Stimulated activated CD8-positive, alpha-beta memory T cell treated with anti-CD3 and anti-CD28 coated beads, Interleukin-15, amount 100 ng/mL, for 4 hours (primary cell): ENCODE results near the gene LRRC38.

ENCODE experiments used
- DNase-seq, 2 donors: peaks; one replicate each; pipeline ENCODE4 v3.0.0-alpha.2; 2020; ENCODE audit warnings: low read depth in 2 of 2

The LRRC38 gene

GRCh38 chr1:13517193-13517812, 3.5 kb upstream of the LRRC38 start:
- DNase-seq, result no peak

DNA sequence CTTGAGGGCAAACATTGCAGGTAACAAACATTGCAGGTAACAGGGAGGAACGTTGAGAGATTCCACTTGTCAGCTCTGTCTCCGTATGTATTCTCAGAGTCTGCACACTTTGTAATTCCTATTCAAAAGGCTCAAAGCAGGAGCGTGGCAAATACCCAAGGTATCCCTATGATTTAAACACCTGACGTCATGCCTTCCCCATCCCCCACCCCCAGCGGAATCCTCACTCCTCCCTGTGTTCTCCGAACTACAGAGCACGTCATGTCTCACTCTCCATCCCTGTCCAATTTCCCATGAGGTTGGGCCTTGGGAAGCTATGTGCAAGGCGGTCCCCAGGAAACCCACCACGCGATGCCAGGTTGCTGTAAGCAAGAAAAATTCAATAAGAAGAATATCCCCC, 2.8 kb upstream of the LRRC38 start:
- no peak for DNase-seq

- DNase-seq, result no peak
Measured at GRCh38 chr1:13514821-13515220, 1.0 kb upstream of the LRRC38 start.

- DNase-seq, result no peak
Measured at GRCh38 chr1:13513063-13513894, 524 bp downstream of the LRRC38 start.

- DNase-seq, result no peak
Measured at GRCh38 chr1:13512472-13512871, 1.3 kb downstream of the LRRC38 start.

DNA sequence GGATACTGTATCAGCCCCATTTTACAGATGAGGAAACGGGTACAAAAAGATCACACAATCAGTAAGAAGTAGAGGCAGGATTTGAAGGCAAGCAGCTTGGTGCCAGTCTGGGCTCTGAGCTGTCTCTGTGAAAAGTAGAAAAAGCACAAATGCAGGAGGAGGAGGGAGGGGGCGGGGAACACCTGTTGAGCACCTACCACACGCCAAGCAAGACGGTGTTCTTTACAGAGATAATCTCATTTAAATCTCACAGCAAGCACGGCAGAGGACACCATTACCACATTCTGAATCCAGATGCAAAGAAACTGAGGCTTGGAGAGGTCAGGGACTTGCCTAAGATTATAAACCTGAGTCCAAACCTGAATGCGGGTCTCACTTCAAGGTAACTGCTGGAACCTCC, 3.3 kb downstream of the LRRC38 start:
- no peak for DNase-seq

DNA sequence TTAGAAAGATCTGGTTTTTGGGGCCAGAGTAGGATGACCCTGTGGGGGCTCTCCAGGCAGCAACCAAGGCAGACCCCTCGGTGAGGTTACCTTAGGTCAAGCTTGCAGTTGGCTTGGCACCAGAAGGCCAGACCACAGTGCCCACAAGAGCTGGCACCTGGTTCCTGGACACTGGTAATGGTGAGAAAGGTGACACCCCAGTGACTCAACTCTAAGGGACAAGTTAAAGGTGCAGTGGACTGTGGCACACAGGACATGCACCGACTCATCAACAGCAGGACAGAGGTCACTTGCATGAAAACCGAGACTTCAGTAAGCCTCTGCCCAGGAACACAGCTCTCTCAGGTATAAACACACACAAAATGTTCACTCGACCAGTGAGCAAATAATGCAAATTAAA, 6.7 kb downstream of the LRRC38 start:
- no peak for DNase-seq

- no peak for DNase-seq
Measured at GRCh38 chr1:13505020-13505419, 8.8 kb downstream of the LRRC38 start.

DNA sequence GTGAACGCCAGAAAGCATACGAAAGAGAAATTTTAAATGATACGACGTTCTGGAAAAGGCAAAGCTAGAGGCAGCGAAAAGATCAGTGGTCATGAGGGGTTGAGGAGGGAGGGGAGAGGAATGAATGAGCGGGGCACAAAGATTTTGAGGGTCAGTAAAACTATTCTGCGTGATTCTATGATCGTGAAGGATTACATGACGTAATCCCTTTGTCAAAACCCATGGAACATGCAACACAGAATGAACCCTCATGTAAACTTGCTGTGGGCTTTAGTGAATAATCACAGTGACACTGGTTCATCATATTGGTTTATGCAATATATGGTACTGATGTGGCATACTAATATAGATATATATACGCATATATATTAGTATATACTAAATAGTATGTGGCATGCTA, 13.0 kb downstream of the LRRC38 start:
- no peak for DNase-seq

DNA sequence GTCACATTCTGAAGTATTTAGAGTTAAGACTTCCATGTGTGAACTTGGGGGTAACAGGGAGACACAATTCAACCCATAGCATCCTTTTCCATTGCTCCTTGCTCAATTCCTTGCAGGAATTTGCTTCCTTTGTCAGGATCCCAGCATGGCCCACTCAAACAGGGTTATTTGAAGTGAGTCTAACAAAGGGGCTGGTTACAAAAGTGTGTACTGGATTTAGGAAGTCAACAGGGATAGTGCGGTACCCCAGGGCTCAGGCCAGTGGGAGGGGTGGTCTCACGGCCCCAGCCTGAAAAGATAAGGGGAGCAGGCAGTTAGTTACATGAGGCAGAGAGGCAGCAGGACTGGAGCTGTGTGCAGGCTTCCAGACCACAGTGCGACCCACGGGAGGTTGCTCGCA, 14.4 kb downstream of the LRRC38 start:
- DNase-seq, result no peak

DNA sequence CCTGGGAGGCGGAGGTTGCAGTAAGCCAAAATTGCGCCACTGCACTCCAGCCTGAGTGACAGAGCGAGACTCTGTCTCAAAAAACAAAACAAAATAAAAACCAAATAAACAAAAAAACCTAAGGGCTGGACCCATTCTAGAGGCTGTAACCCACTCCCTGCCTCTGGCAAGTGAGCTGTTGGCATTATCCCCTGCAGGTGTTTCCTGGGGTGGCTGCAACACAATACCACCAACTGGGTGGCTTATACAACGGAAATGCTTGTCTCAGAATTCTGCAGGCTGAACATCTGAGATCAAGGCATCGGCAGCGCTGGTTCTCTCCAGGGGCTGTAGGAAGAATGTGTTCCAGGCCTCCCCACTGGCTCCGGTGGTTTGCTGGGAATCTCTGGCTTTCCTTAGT, 15.2 kb downstream of the LRRC38 start:
- no peak for DNase-seq

- DNase-seq, result no peak
Measured at GRCh38 chr1:13495186-13495585, 18.6 kb downstream of the LRRC38 start.

DNA sequence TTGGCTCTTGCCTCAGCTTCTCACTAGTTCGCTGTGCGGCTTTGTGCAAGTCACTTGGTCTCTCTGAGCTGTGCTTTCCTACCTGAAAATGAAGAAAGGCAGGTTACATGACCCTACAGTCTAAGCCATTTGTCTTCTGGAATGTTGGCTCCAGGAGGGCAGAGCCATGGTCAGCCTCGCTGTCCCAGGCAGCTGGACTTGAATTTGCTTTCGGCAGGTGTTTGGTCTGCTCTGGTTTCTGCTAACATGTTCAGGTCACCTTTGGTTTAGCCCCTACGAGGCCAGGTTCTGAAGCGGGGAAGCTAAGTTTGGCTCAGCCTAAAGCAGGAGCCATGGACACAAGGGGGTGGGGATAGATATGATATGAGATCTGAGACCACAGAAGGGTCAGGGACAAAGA, 19.1 kb downstream of the LRRC38 start:
- DNase-seq, result no peak

- no peak for DNase-seq
Measured at GRCh38 chr1:13494025-13494424, 19.8 kb downstream of the LRRC38 start.

- no peak for DNase-seq
Measured at GRCh38 chr1:13492711-13493110, 21.1 kb downstream of the LRRC38 start.

- no peak for DNase-seq
Measured at GRCh38 chr1:13487957-13488356, 25.8 kb downstream of the LRRC38 start.

DNA sequence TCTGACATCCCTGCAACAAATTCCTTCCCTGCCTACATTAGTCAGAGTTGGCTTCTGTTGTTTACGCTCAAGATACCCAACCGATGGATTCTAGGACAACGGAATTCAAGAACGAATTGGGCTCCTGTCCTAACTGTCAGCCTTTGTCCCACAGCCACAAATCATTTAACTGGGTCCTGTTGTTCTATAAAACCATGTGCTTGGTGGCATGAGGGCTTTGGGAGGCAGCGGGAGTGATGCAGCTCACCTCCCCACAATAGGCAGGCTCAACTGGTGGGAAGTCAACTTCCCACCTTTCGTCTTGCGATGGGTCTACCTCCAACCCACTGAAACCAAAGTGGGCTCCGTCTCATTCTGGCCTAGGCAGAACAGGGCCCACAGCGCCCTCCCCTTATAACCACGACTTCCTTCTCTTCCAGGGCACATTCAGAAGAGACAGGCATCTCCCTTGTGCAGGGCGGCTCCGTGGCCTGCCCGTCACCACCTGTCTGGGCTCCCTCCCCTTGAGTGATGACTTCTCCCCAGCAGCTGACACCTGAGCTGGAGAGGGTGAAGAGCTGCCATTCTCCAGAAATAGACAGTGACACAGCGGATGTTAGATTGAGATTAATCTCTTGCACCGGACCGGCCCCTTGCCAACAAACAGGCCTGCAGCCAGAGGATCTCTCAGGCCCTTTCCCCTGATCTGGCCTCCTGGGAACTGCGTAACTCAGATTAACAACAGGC, 26.5 kb downstream of the LRRC38 start:
- no peak for DNase-seq

GRCh38 chr1:13483946-13484345, 29.9 kb downstream of the LRRC38 start:
- no peak for DNase-seq

GRCh38 chr1:13482600-13482999, 31.2 kb downstream of the LRRC38 start:
- DNase-seq, result no peak

GRCh38 chr1:13479171-13479856, 34.5 kb downstream of the LRRC38 start:
- DNase-seq, result no peak

- DNase-seq, result no peak
Measured at GRCh38 chr1:13478692-13479091, 35.1 kb downstream of the LRRC38 start.

- DNase-seq, result no peak
Measured at GRCh38 chr1:13469343-13469742, 44.5 kb downstream of the LRRC38 start.
